ENCODE results near the gene MEN1. TPM values are rescaled to one million over a fixed set of nuclear protein-coding genes. Genes with fewer than 3 reads are reported as not detected.

The MEN1 gene
- polyA plus RNA-seq, 1 donor from 2014 or later, result 36.4 TPM

- no peak overlapping the region for H3K27ac Mint-ChIP-seq
These were observed 55.3 kb downstream of the MEN1 start for GRCh38 chr11:64754919-64755662.

GRCh38 chr11:64754124-64754918 lies 56.0 kb downstream of the MEN1 start:
- H3K27me3 Mint-ChIP-seq, result no peaks in the 10 kb centered on the region
- no peak overlapping the region for H3K27ac Mint-ChIP-seq
- H3K9me3 Mint-ChIP-seq, result no peaks in the 10 kb centered on the region
- H3K4me3 Mint-ChIP-seq, result no peak overlapping the region
- peaks cover 7 to 12% (median 10%) of the 10 kb centered on the region in 3 donors for H3K4me1 Mint-ChIP-seq
- H3K36me3 Mint-ChIP-seq, result peaks cover 6% of the 10 kb centered on the region

More at GRCh38 chr11:64754919-64755662, 55.3 kb downstream of the MEN1 start:
- Mint-ChIP-seq H3K36me3 (peaks cover 5% of the 10 kb centered on the region), H3K4me1 (peaks cover 7 to 18% (median 8%) of the 10 kb centered on the region in 3 donors), H3K9me3 (no peaks in the 10 kb centered on the region), H3K4me3 (no peak overlapping the region), H3K27me3 (no peaks in the 10 kb centered on the region)

Other genes with a start within 250 kb of the MEN1 start
- gene SLC22A12, start 219.3 kb downstream of the MEN1 start, polyA plus RNA-seq, result not detected
- gene NRXN2, start 87.4 kb downstream of the MEN1 start, polyA plus RNA-seq, result not detected
- 350 TPM for gene RASGRP2, start 66.4 kb downstream of the MEN1 start, polyA plus RNA-seq
- 2.0 TPM for gene PYGM, start 50.6 kb downstream of the MEN1 start, polyA plus RNA-seq
- 170 TPM for gene SF1, start 32.0 kb downstream of the MEN1 start, polyA plus RNA-seq
- 68.1 TPM for gene MAP4K2, start 7.3 kb downstream of the MEN1 start, polyA plus RNA-seq
- 0.15 TPM for gene CDC42BPG, start 34.1 kb upstream of the MEN1 start, polyA plus RNA-seq
- gene EHD1, start 68.1 kb upstream of the MEN1 start, polyA plus RNA-seq, result 210 TPM
- 3.9 TPM for gene ATG2A, start 106.7 kb upstream of the MEN1 start, polyA plus RNA-seq
- gene PPP2R5B, start 114.1 kb upstream of the MEN1 start, polyA plus RNA-seq, result 11.4 TPM
- gene GPHA2, start 125.3 kb upstream of the MEN1 start, polyA plus RNA-seq, result not detected
- gene MAJIN, start 161.6 kb upstream of the MEN1 start, polyA plus RNA-seq, result 0.39 TPM
- 0.29 TPM for gene BATF2, start 186.4 kb upstream of the MEN1 start, polyA plus RNA-seq
- 100 TPM for gene ARL2, start 203.6 kb upstream of the MEN1 start, polyA plus RNA-seq
- gene SNX15, start 216.9 kb upstream of the MEN1 start, polyA plus RNA-seq, result 24.4 TPM
- 7.2 TPM for gene SAC3D1, start 230.7 kb upstream of the MEN1 start, polyA plus RNA-seq
- 21.5 TPM for gene NAALADL1, start 248.0 kb upstream of the MEN1 start, polyA plus RNA-seq

Measured in IgD-negative memory B cell (primary cell).